Transverse colon (tissue), 4 donors: Measurements from ENCODE around the gene TNN. TPM values are rescaled to one million over a fixed set of nuclear protein-coding genes. Genes with fewer than 3 reads are reported as not detected.

Experiments used
- DNase-seq: peaks from one replicate; pipeline ENCODE4 v3.0.0-alpha.2; 2019
- H3K27ac ChIP-seq, 4 donors: fragments of 200-600 bp; sonication (generic); 2 replicates each; pipeline ENCODE4 v1.5.1; 2016 to 2018; ENCODE audit warnings: inconsistent platforms in 4 of 4
- H3K27me3 ChIP-seq: fragments of 200-600 bp; sonication (generic); 2 replicates; pipeline ENCODE4 v1.5.1; 2017; ENCODE audit warnings: inconsistent platforms
- H3K36me3 ChIP-seq, 4 donors: fragments of 200-600 bp; sonication (generic); 2 replicates each; pipeline ENCODE4 v1.5.1; 2017 to 2019; ENCODE audit warnings: inconsistent platforms in 4 of 4
- H3K4me1 ChIP-seq, 4 donors: fragments of 200-600 bp; sonication (generic); 2 replicates each; pipeline ENCODE4 v1.5.1; 2017 to 2020; ENCODE audit warnings: inconsistent platforms in 4 of 4
- H3K4me3 ChIP-seq, 4 donors: fragments of 200-600 bp; sonication (generic); 1 replicate in 1 of 4; 2 replicates in 3 of 4; pipeline versions ENCODE4 v1.5.1 to v1.6.1; 2017 to 2019; ENCODE audit warnings: inconsistent platforms in 4 of 4
- H3K9me3 ChIP-seq, 2 donors: fragments of 200-600 bp; sonication (generic); 2 replicates each; pipeline ENCODE4 v1.5.1; 2017 to 2019; ENCODE audit warnings: inconsistent platforms in 2 of 2
- CTCF ChIP-seq, 5 experiments: fragments of 200-600 bp in 3 of 5; fragments of 450-650 bp in 2 of 5; sonication (generic) in 3 of 5; IDR thresholded peaks; 1 replicate in 2 of 5; 2 replicates in 3 of 5; pipeline ENCODE4 v1.5.1; 2016 to 2017; ENCODE audit warnings: antibody characterized with exemption in 5 of 5, inconsistent platforms in 3 of 5, mild to moderate bottlenecking in 2 of 5, moderate library complexity in 1 of 5
- EP300 ChIP-seq: sonication (generic); formaldehyde crosslinking; IDR thresholded peaks from one replicate; pipeline ENCODE4 v1.6.1; 2017; ENCODE audit warnings: antibody characterized with exemption, low read depth
- POLR2A ChIP-seq: fragments of 450-650 bp; IDR thresholded peaks from one replicate; pipeline ENCODE4 v1.6.1; 2016; ENCODE audit warnings: antibody characterized with exemption, mild to moderate bottlenecking, moderate library complexity
- POLR2AphosphoS5 ChIP-seq, 3 donors: sonication (generic); formaldehyde crosslinking; IDR thresholded peaks; one replicate each; pipeline ENCODE4 v1.6.1; 2016; ENCODE audit warnings: antibody characterized with exemption in 3 of 3
- WGBS, 2 donors: methylation state at CpG; one replicate each; pipeline ENCODE4 v1.1.5; 2018; ENCODE audit warnings: low coverage in 1 of 2; 5-methylcytosine and 5-hydroxymethylcytosine counted together
- in situ Hi-C, 4 donors: fragments of 200-750 bp; cut with MboI; loops; one replicate each; pipeline versions ENCODE4 v1.15.0 to v1.15.1; 2017; ENCODE audit warnings: low sequenced_read_pairs in 3 of 4, low pct_ligation_motif_present in 1 of 4, low pct_unique_long_range_greater_than_20kb in 1 of 4
- intact Hi-C: fragments of 100-400 bp; cut with DNase I; formaldehyde crosslinking; loops from one replicate; pipeline ENCODE4 v1.15.1; 2023; ENCODE audit warnings: low total_unique reads
- total RNA-seq, 4 donors: library from RNA; depleted of rRNA; stranded (reverse); fragments of >200 nt; gene quantifications; one replicate each; pipeline ENCODE4 v1.1.0, GENCODE V29; 2016

Gene TNN
- total RNA-seq, 4 donors from 2014 or later = 0.14 TPM; not detected in 3

GRCh38 chr1:175169286-175170018 is 101.8 kb downstream of the TNN start:
- in situ Hi-C loops = no loop called here
- TF ChIP-seq CTCF (IDR thresholded peaks at IDR 0.05) (no peak), POLR2AphosphoS5 (IDR thresholded peaks at IDR 0.05) (no peak), EP300 (no peak), POLR2A (no peak)
- intact Hi-C loops = no loop called here
- H3K9me3 ChIP-seq = no peaks in the 10 kb centered on the region
- H3K27ac ChIP-seq = no peak overlapping the region
- peaks cover 0 to 11% (median 0%) of the 10 kb centered on the region in 4 donors for H3K36me3 ChIP-seq
- 52 to 64% methylated on average over 6 of the region's 6 CpGs for WGBS, 2 donors
- H3K4me3 ChIP-seq = no peak overlapping the region
- H3K4me1 ChIP-seq = peaks cover 0 to 17% (median 7%) of the 10 kb centered on the region in 4 donors
- H3K27me3 ChIP-seq = no peaks in the 10 kb centered on the region
- no peak for DNase-seq

GRCh38 chr1:175171036-175171913 is 103.6 kb downstream of the TNN start:
- in situ Hi-C loops = no loop called here
- no peak overlapping the region for H3K27ac ChIP-seq
- H3K9me3 ChIP-seq = no peaks in the 10 kb centered on the region
- TF ChIP-seq CTCF (IDR thresholded peaks at IDR 0.05) (no peak), POLR2A (no peak), POLR2AphosphoS5 (IDR thresholded peaks at IDR 0.05) (no peak), EP300 (no peak)
- intact Hi-C loops = no loop called here
- WGBS, 2 donors = 95 to 96% methylated on average over 6 to 9 of the region's 9 CpGs
- H3K36me3 ChIP-seq = no peaks in the 10 kb centered on the region
- H3K4me3 ChIP-seq = no peak overlapping the region
- peaks cover 0 to 17% (median 7%) of the 10 kb centered on the region in 4 donors for H3K4me1 ChIP-seq
- no peak for DNase-seq
- no peaks in the 10 kb centered on the region for H3K27me3 ChIP-seq

GRCh38 chr1:175172503-175172902 is 104.9 kb downstream of the TNN start:
- no peak overlapping the region for H3K4me3 ChIP-seq
- DNase-seq = no peak
- intact Hi-C loops = no loop called here
- no peak for TF ChIP-seq CTCF (IDR thresholded peaks at IDR 0.05)
- no peak for TF ChIP-seq EP300
- TF ChIP-seq POLR2A = no peak
- TF ChIP-seq POLR2AphosphoS5 (IDR thresholded peaks at IDR 0.05) = no peak
- H3K4me1 ChIP-seq = peaks cover 0 to 17% (median 7%) of the 10 kb centered on the region in 4 donors
- H3K9me3 ChIP-seq = no peaks in the 10 kb centered on the region
- H3K27me3 ChIP-seq = no peaks in the 10 kb centered on the region
- 83 to 91% methylated on average over 3 of the region's 3 CpGs for WGBS, 2 donors
- no peaks in the 10 kb centered on the region for H3K36me3 ChIP-seq
- in situ Hi-C loops = no loop called here
- H3K27ac ChIP-seq = no peak overlapping the region

- no peak for DNase-seq
- no peak for TF ChIP-seq CTCF (IDR thresholded peaks at IDR 0.05)
- no peak for TF ChIP-seq POLR2A
- no peaks in the 10 kb centered on the region for H3K27me3 ChIP-seq
- no peaks in the 10 kb centered on the region for H3K9me3 ChIP-seq
- H3K4me3 ChIP-seq = no peak overlapping the region
- in situ Hi-C loops = no loop called here
- peaks cover 0 to 17% (median 7%) of the 10 kb centered on the region in 4 donors for H3K4me1 ChIP-seq
- intact Hi-C loops = no loop called here
- WGBS, 2 donors = 88 to 97% methylated on average over 6 to 7 of the region's 7 CpGs
- H3K36me3 ChIP-seq = no peaks in the 10 kb centered on the region
- no peak overlapping the region for H3K27ac ChIP-seq
These were observed 105.9 kb downstream of the TNN start for GRCh38 chr1:175173531-175173930.
